Large intestine (tissue), 3 donors: ENCODE results near the gene HNRNPLL. TPM values are rescaled to one million over a fixed set of nuclear protein-coding genes. Genes with fewer than 3 reads are reported as not detected.

Experiments
- DNase-seq, 2 donors: peaks; one replicate each; pipeline versions ENCODE4 v3.0.0 to v3.0.0-alpha.2; 2013
- H3K27ac ChIP-seq: one replicate; pipeline ENCODE4 v1.5.1; 2013; ENCODE audit warnings: low read length
- H3K27me3 ChIP-seq: 2 replicates; pipeline ENCODE4 v1.6.1; 2013; ENCODE audit warnings: low read length; ENCODE audit not compliant: control insufficient read depth, insufficient read depth
- H3K36me3 ChIP-seq: 2 replicates; pipeline ENCODE4 v1.6.1; 2013; ENCODE audit warnings: low read length; ENCODE audit not compliant: control insufficient read depth, insufficient read depth
- H3K4me1 ChIP-seq: one replicate; pipeline ENCODE4 v1.6.1; 2013; ENCODE audit warnings: low read length; ENCODE audit not compliant: control insufficient read depth, insufficient read depth
- H3K4me3 ChIP-seq: one replicate; pipeline ENCODE4 v1.5.1; 2013; ENCODE audit warnings: low read length
- H3K9me3 ChIP-seq: one replicate; pipeline ENCODE4 v1.6.1; 2013; ENCODE audit warnings: mild to moderate bottlenecking, low read depth, low read length, moderate library complexity; ENCODE audit not compliant: control insufficient read depth
- WGBS: methylation state at CpG from one replicate; pipeline ENCODE4 v1.1.5; 2013; ENCODE audit warnings: low lambda C conversion rate; ENCODE audit not compliant: insufficient coverage; 5-methylcytosine and 5-hydroxymethylcytosine counted together
- polyA plus RNA-seq: library from polyadenylated mRNA; unstranded; fragments of 120-200 nt; gene quantifications from one replicate; pipeline ENCODE4 v1.2.1, GENCODE V29; 2013

The HNRNPLL gene
- polyA plus RNA-seq, 1 donor = 42.2 TPM

DNA sequence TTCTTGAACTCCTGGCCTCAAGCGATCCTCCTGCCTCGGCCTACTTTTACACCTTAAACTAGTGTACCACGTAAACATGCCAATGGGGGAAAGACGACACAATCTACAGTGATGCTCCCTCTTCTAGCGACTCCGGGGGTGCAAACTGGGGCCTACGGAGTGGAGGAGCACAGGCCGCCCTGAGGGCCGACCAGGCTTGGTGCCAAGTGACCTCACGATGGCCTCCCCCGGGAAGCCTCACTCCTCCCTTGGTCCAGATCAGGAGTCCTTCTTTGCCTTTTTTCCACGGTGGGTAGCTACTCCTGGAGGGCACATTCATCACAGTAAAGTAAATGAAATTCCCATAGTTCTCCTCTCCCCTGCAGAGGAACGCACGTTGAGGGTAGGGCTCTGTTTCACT is 73.5 kb downstream of the HNRNPLL start:
- no peak overlapping the region for H3K4me3 ChIP-seq
- H3K27me3 ChIP-seq = peaks cover 2% of the 10 kb centered on the region
- H3K36me3 ChIP-seq = no peaks in the 10 kb centered on the region
- DNase-seq = no peak
- H3K9me3 ChIP-seq = no peaks in the 10 kb centered on the region
- H3K4me1 ChIP-seq = peaks cover 2% of the 10 kb centered on the region
- no peak overlapping the region for H3K27ac ChIP-seq
- no CpG with 5 or more reads among the region's 14 CpGs for WGBS

DNA sequence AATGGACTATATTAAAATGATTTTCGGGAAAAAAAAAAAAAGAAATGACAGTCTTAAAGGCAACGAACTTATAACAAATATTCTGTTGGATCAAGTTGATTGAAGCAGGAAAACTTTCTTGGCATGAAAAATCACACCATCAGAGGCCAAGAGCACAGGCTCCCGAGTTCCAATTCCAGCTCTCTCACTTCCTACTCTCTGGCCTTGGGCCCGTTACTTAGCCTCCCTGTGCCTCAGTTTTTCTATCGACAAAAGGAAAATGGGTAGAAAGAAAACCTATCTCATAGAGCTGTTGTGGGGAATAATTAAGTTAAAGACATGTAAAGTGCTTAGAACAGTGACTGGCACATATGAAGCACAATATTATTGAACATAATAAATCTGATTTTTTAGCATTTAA is 74.2 kb downstream of the HNRNPLL start:
- H3K4me1 ChIP-seq = peaks cover 2% of the 10 kb centered on the region
- H3K27me3 ChIP-seq = peaks cover 2% of the 10 kb centered on the region
- WGBS = 82% methylated on average over 2 of the region's 5 CpGs
- no peaks in the 10 kb centered on the region for H3K9me3 ChIP-seq
- no peak overlapping the region for H3K27ac ChIP-seq
- no peak for DNase-seq
- H3K36me3 ChIP-seq = no peaks in the 10 kb centered on the region
- no peak overlapping the region for H3K4me3 ChIP-seq

DNA sequence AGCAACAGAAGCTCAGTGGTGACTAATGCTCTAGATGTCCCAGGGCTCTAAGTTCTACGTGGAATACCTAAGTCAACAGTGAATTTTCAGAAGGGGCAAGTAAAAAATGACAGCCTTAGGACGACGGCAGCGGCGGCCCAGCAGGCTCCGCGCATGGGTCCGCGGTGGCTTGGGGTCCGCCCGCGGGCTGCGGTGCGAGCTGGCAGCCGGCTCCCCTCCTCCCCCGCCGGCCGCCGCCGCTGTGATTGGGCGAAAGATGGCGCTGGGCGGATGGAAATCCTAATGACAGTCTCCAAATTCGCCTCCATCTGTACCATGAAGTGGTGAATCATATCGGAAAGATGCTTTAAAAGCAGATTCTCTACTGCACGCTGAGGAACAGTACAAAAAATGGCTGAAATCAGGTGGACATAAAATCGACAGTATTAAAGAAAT is 74.7 kb downstream of the HNRNPLL start:
- H3K27ac ChIP-seq = no peak overlapping the region
- DNase-seq = peak in 1 of 2 donors; percentile 21
- peak overlapping the region; percentile 16 for H3K4me3 ChIP-seq
- H3K9me3 ChIP-seq = no peaks in the 10 kb centered on the region
- peaks cover 2% of the 10 kb centered on the region for H3K4me1 ChIP-seq
- 0% methylated on average over 1 of the region's 27 CpGs for WGBS
- H3K36me3 ChIP-seq = no peaks in the 10 kb centered on the region
- H3K27me3 ChIP-seq = peaks cover 3% of the 10 kb centered on the region

DNA sequence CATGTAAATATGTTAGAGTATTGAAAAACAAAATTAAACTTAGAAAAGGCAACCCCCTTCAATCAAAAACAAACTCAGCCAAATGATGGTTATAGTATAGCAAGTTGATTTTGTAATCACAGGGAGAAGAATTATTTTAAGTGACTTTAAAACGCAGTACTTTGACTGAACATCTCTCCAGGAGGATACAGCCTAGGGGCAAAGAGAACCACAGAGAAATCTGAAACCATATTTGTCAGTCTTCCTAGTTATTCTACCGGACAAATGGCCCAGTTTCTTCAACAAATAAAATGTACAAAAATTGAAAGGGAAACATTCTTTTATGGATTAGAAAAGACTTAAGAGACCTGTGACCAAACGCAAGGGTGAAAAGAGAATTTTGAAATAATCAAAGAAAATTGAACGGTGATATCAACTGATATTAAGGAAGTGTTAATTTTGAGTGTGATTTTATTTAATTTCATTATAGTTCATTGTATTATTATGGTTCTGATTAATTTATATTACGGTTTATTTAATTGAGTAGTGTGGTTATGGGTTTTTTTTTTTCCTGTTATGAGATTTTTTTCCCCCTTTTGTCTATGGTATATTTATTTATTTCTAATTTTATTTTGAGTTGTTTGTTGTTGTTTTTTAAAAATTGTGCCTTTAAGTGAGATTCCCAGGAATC is 75.3 kb downstream of the HNRNPLL start:
- no peaks in the 10 kb centered on the region for H3K36me3 ChIP-seq
- 92% methylated on average over 3 of the region's 5 CpGs for WGBS
- no peaks in the 10 kb centered on the region for H3K9me3 ChIP-seq
- H3K4me1 ChIP-seq = peaks cover 2% of the 10 kb centered on the region
- DNase-seq = no peak
- no peak overlapping the region for H3K27ac ChIP-seq
- H3K4me3 ChIP-seq = peak overlapping the region; percentile 16
- peaks cover 5% of the 10 kb centered on the region for H3K27me3 ChIP-seq

GRCh38 chr2:38526195-38526594 is 76.5 kb downstream of the HNRNPLL start:
- Histone ChIP-seq H3K27ac (no peak overlapping the region), H3K4me1 (peaks cover 2% of the 10 kb centered on the region), H3K27me3 (peaks cover 5% of the 10 kb centered on the region), H3K4me3 (no peak overlapping the region), H3K36me3 (no peaks in the 10 kb centered on the region), H3K9me3 (no peaks in the 10 kb centered on the region)
- DNase-seq = no peak
- WGBS = no CpG with 5 or more reads among the region's 2 CpGs

DNA sequence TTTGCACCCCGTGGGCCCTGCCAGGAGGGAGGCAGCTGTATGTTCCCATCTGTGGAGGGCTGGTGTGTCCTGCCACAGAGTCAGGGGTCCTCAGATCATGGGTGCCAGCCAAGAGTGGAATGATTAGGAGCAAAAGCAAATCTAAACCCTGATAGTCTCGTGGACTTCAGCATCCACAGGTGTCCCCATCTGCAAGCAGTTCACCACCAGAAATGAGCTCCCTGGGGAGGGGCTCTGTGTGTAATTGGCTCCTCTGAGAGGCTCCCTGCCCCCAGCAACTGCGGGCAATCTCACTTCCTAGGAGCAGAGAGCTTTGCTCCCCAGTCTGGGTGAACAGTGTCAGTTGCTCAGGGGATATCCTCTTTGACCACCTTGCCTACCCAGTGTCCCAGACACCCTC is 78.1 kb downstream of the HNRNPLL start:
- H3K27me3 ChIP-seq = peaks cover 3% of the 10 kb centered on the region
- H3K4me1 ChIP-seq = peaks cover 2% of the 10 kb centered on the region
- H3K4me3 ChIP-seq = no peak overlapping the region
- H3K27ac ChIP-seq = no peak overlapping the region
- H3K9me3 ChIP-seq = no peaks in the 10 kb centered on the region
- WGBS = no CpG with 5 or more reads among the region's 3 CpGs
- no peaks in the 10 kb centered on the region for H3K36me3 ChIP-seq
- DNase-seq = peak in 1 of 2 donors; percentile 16

- Histone ChIP-seq H3K4me3 (no peak overlapping the region), H3K27me3 (peaks cover 3% of the 10 kb centered on the region), H3K9me3 (no peaks in the 10 kb centered on the region), H3K36me3 (no peaks in the 10 kb centered on the region), H3K27ac (no peak overlapping the region), H3K4me1 (peaks cover 2% of the 10 kb centered on the region)
- DNase-seq = no peak
- WGBS = no CpG with 5 or more reads among the region's 11 CpGs
Measured at GRCh38 chr2:38523728-38524437, 78.8 kb downstream of the HNRNPLL start.

DNA sequence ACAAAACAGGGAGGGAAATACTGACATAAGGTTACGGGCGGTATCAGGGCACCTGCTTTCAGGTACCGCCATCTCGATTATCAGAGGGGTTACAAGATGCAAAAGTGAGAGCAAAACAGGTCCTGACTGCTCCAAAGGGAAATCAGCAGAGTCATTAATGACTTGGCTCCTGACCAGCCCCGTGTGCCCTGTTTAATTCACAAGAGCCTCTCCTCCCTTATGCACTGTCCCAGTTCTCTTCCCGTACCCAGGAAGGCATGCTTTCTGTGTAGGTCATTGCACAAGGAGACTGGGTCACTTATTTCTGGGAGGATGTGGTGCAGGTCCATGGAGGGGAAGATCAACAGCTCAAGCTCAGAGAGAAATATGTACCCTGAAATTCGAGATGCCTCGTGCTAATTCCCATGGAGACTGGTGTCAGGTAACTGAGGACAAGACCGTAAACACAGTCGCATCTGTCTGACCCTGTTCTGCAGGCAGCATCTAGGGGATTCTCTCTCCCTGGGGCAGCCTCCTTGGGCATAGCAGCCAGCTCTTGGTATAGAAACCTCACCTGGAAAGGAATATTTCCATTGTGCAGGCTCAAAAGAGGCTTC is 79.9 kb downstream of the HNRNPLL start:
- H3K4me3 ChIP-seq = no peak overlapping the region
- H3K4me1 ChIP-seq = peaks cover 2% of the 10 kb centered on the region
- H3K9me3 ChIP-seq = no peaks in the 10 kb centered on the region
- WGBS = no CpG with 5 or more reads among the region's 10 CpGs
- no peaks in the 10 kb centered on the region for H3K36me3 ChIP-seq
- no peak overlapping the region for H3K27ac ChIP-seq
- no peak for DNase-seq
- peaks cover 3% of the 10 kb centered on the region for H3K27me3 ChIP-seq

GRCh38 chr2:38521835-38522234 is 80.9 kb downstream of the HNRNPLL start:
- H3K27me3 ChIP-seq = peaks cover 3% of the 10 kb centered on the region
- H3K36me3 ChIP-seq = no peaks in the 10 kb centered on the region
- no peak overlapping the region for H3K27ac ChIP-seq
- WGBS = no CpG with 5 or more reads among the region's 4 CpGs
- H3K4me3 ChIP-seq = no peak overlapping the region
- no peak for DNase-seq
- H3K9me3 ChIP-seq = no peaks in the 10 kb centered on the region
- peaks cover 2% of the 10 kb centered on the region for H3K4me1 ChIP-seq

DNA sequence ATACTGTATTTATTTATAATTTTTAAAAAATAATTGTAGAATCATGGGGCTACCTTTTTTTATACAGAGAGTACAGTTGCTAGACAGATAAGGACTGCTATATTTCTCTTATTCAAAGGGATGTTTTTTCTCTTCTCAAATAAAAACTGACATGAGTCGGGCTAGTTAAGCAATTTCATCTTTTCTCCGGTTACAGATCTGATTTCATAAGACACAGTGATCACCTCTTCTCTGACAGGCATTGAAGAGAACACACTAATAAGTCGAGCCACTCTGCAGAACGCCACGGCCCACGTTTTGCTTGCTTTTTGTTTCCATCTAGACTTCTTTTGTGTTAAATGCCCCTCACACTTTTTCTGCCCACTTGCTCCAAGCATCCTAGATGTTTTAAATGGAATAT is 85.4 kb downstream of the HNRNPLL start:
- Histone ChIP-seq H3K27me3 (no peaks in the 10 kb centered on the region), H3K4me3 (no peak overlapping the region), H3K4me1 (no peaks in the 10 kb centered on the region), H3K27ac (no peak overlapping the region), H3K9me3 (no peaks in the 10 kb centered on the region), H3K36me3 (no peaks in the 10 kb centered on the region)
- no peak for DNase-seq
- WGBS = 100% methylated on average over 2 of the region's 6 CpGs
